HepG2 (cell line): ENCODE results near the gene MAGI1. TPM values are rescaled to one million over a fixed set of nuclear protein-coding genes. Genes with fewer than 3 reads are reported as not detected.

ENCODE experiments used
- FOSL2 ChIP-seq: sonication (generic); formaldehyde crosslinking; IDR thresholded peaks from 2 replicates; pipeline ENCODE4 v1.4.0; 2020; ENCODE audit warnings: missing genetic modification reagents
- FOXK2 ChIP-seq: fragments of 450-650 bp; IDR thresholded peaks from 2 replicates; pipeline ENCODE4 v1.6.1; 2016
- FOXO1 ChIP-seq: sonication (generic); formaldehyde crosslinking; IDR thresholded peaks from 2 replicates; pipeline ENCODE4 v1.4.0; 2020; ENCODE audit warnings: missing genetic modification reagents
- ZMYM4 ChIP-seq: sonication (generic); formaldehyde crosslinking; IDR thresholded peaks from 2 replicates; pipeline ENCODE4 v1.8.1; 2023; ENCODE audit warnings: mild to moderate bottlenecking, missing genetic modification reagents
- ZNF607 ChIP-seq: sonication (generic); formaldehyde crosslinking; IDR thresholded peaks from 2 replicates; pipeline ENCODE4 v1.5.1; 2020; ENCODE audit warnings: missing genetic modification reagents, mild to moderate bottlenecking, borderline replicate concordance
- ZNF740 ChIP-seq: sonication (generic); formaldehyde crosslinking; IDR thresholded peaks from 2 replicates; pipeline ENCODE4 v1.4.0; 2020; ENCODE audit warnings: missing genetic modification reagents
- ZNF770 ChIP-seq: sonication (generic); formaldehyde crosslinking; IDR thresholded peaks from 2 replicates; pipeline ENCODE4 v1.5.0; 2020; ENCODE audit warnings: mild to moderate bottlenecking, missing genetic modification reagents
- ZSCAN22 ChIP-seq: sonication (generic); formaldehyde crosslinking; IDR thresholded peaks from 2 replicates; pipeline ENCODE4 v1.4.0; 2020; ENCODE audit warnings: mild to moderate bottlenecking, missing genetic modification reagents
- polyA plus RNA-seq, 8 experiments: library from polyadenylated mRNA; depleted of rRNA in 3 of 8; stranded (reverse) in 7 of 8; unstranded in 1 of 8; fragments of >200 nt; fragmentation: Illumina TruSeq in 4 of 8; extraction: Trizol in 4 of 8; gene quantifications; 2 replicates each; pipeline versions ENCODE4 v1.2.1 to v1.2.3, GENCODE V29; 2011 to 2016; ENCODE audit warnings: low read depth in 4 of 8, missing spikeins in 1 of 8, mixed read lengths in 1 of 8; ENCODE audit not compliant: insufficient read depth in 1 of 8
- total RNA-seq, 5 experiments: library from RNA; depleted of rRNA; stranded (reverse); fragments of >200 nt; fragmentation: Illumina TruSeq; extraction: Trizol; gene quantifications; 2 replicates each; pipeline ENCODE4 v1.2.3, GENCODE V29; 2016; ENCODE audit warnings: low read depth in 1 of 5
- TF ChIP-seq, protein P1 (sequence below), 2 experiments: IDR thresholded peaks; 2 replicates each; pipeline ENCODE4 v1.6.1; 2011 to 2012; ENCODE audit warnings: low read length in 2 of 2, borderline replicate concordance in 1 of 2, low read depth in 1 of 2, mild to moderate bottlenecking in 1 of 2, moderate library complexity in 1 of 2

The MAGI1 gene
- total and polyA plus RNA-seq, 2 of the 13 experiments (the other 11 are each of a cell fraction or from before 2014, with no cell fraction given): 22.2 to 26.0 TPM

- peak; percentile 72 for TF ChIP-seq ZNF770 (CRISPR knock-in tag)
- no peak for TF ChIP-seq FOSL2 (CRISPR knock-in tag)
- peak; percentile 17; the same call in 1 of the 2 replicates for TF ChIP-seq ZNF607 (CRISPR knock-in tag)
- no peak; the same call in 1 of the 2 replicates for TF ChIP-seq FOXO1 (CRISPR knock-in tag)
- peak; percentile 93 for TF ChIP-seq ZMYM4 (CRISPR knock-in tag)
- TF ChIP-seq, protein P1, sequence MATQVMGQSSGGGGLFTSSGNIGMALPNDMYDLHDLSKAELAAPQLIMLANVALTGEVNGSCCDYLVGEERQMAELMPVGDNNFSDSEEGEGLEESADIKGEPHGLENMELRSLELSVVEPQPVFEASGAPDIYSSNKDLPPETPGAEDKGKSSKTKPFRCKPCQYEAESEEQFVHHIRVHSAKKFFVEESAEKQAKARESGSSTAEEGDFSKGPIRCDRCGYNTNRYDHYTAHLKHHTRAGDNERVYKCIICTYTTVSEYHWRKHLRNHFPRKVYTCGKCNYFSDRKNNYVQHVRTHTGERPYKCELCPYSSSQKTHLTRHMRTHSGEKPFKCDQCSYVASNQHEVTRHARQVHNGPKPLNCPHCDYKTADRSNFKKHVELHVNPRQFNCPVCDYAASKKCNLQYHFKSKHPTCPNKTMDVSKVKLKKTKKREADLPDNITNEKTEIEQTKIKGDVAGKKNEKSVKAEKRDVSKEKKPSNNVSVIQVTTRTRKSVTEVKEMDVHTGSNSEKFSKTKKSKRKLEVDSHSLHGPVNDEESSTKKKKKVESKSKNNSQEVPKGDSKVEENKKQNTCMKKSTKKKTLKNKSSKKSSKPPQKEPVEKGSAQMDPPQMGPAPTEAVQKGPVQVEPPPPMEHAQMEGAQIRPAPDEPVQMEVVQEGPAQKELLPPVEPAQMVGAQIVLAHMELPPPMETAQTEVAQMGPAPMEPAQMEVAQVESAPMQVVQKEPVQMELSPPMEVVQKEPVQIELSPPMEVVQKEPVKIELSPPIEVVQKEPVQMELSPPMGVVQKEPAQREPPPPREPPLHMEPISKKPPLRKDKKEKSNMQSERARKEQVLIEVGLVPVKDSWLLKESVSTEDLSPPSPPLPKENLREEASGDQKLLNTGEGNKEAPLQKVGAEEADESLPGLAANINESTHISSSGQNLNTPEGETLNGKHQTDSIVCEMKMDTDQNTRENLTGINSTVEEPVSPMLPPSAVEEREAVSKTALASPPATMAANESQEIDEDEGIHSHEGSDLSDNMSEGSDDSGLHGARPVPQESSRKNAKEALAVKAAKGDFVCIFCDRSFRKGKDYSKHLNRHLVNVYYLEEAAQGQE (IDR thresholded peaks at IDR 0.05; ENCODE audit: borderline replicate concordance in 1 of 2, low read depth in 1 of 2, low read length in 2 of 2): peak in 1 of 2 experiments; percentile 23; a peak in 1 of 4 replicates
- peak; percentile 99 for TF ChIP-seq ZNF740 (CRISPR knock-in tag)
- no peak for TF ChIP-seq ZSCAN22 (CRISPR knock-in tag)
- no peak for TF ChIP-seq FOXK2
Measured at GRCh38 chr3:66038726-66039589, at the start of gene MAGI1 (continued).
